Upper lobe of left lung (tissue), 6 donors: ENCODE measurements around the gene LMO1. TPM values are rescaled to one million over a fixed set of nuclear protein-coding genes. Genes with fewer than 3 reads are reported as not detected.

Source experiments
- ATAC-seq, 2 donors: fragments of 200-7000 bp; cut with Tn5 transposase; one replicate each; pipeline ENCODE4 v1.9.1; 2022; ENCODE audit warnings: mild to moderate bottlenecking in 2 of 2, moderate library complexity in 2 of 2; ENCODE audit not compliant: low FRiP score in 2 of 2
- DNase-seq, 2 donors: peaks; one replicate each; pipeline ENCODE4 v3.0.0-alpha.2; 2019 to 2020
- H3K27ac ChIP-seq, 4 donors: fragments of 200-600 bp; sonication (generic); one replicate each; pipeline ENCODE4 v1.5.1; 2016 to 2019
- H3K27me3 ChIP-seq, 4 donors: fragments of 200-600 bp; sonication (generic); one replicate each; pipeline ENCODE4 v1.5.1; 2017 to 2019
- H3K36me3 ChIP-seq, 4 donors: fragments of 200-600 bp; sonication (generic); one replicate each; pipeline ENCODE4 v1.5.1; 2016 to 2019
- H3K4me1 ChIP-seq, 4 donors: fragments of 200-600 bp; sonication (generic); one replicate each; pipeline ENCODE4 v1.5.1; 2018 to 2019
- H3K4me3 ChIP-seq, 4 donors: fragments of 200-600 bp; sonication (generic); one replicate each; pipeline ENCODE4 v1.5.1; 2017 to 2019; ENCODE audit warnings: mild to moderate bottlenecking in 2 of 4, moderate library complexity in 1 of 4
- H3K9me3 ChIP-seq, 4 donors: fragments of 200-600 bp; sonication (generic); one replicate each; pipeline ENCODE4 v1.5.1; 2018 to 2019
- EP300 ChIP-seq, 4 donors: sonication (generic); formaldehyde crosslinking; IDR thresholded peaks; one replicate each; pipeline ENCODE4 v1.5.1; 2017; ENCODE audit warnings: antibody characterized with exemption in 4 of 4, control low read depth in 2 of 4
- POLR2A ChIP-seq, 4 donors: fragments of 450-650 bp; IDR thresholded peaks; one replicate each; pipeline ENCODE4 v1.5.1; 2016 to 2017; ENCODE audit warnings: antibody characterized with exemption in 4 of 4, mild to moderate bottlenecking in 2 of 4
- POLR2AphosphoS5 ChIP-seq, 2 donors: sonication (generic); formaldehyde crosslinking; IDR thresholded peaks; one replicate each; pipeline ENCODE4 v1.5.1; 2017; ENCODE audit warnings: antibody characterized with exemption in 2 of 2
- WGBS, 2 donors: methylation state at CpG; one replicate each; pipeline ENCODE4 v1.1.5; 2017 to 2018; 5-methylcytosine and 5-hydroxymethylcytosine counted together
- total RNA-seq, 6 donors: library from RNA; depleted of rRNA in 4 of 6; stranded (reverse); fragments of >200 nt in 4 of 6; gene quantifications; one replicate each; pipeline versions ENCODE4 v1.1.0 to v1.2.1, GENCODE V29; 2016 to 2021
- TF ChIP-seq, protein P1 (sequence below), 6 experiments: fragments of 450-650 bp in 4 of 6; fragments of 200-600 bp in 2 of 6; sonication (generic) in 2 of 6; IDR thresholded peaks; one replicate each; pipeline ENCODE4 v1.5.1; 2016 to 2019; ENCODE audit warnings: antibody characterized with exemption in 6 of 6
- donor health status: DM: no; HTN: no; CAD: no; lungs with moderate emphysema.
- donor health status: DM: no; HTN: yes; CAD: no; lungs with severe emphysema.

LMO1 gene
- total RNA-seq, 6 donors from 2014 or later = 0.79 to 2.1 TPM; not detected in 4

DNA sequence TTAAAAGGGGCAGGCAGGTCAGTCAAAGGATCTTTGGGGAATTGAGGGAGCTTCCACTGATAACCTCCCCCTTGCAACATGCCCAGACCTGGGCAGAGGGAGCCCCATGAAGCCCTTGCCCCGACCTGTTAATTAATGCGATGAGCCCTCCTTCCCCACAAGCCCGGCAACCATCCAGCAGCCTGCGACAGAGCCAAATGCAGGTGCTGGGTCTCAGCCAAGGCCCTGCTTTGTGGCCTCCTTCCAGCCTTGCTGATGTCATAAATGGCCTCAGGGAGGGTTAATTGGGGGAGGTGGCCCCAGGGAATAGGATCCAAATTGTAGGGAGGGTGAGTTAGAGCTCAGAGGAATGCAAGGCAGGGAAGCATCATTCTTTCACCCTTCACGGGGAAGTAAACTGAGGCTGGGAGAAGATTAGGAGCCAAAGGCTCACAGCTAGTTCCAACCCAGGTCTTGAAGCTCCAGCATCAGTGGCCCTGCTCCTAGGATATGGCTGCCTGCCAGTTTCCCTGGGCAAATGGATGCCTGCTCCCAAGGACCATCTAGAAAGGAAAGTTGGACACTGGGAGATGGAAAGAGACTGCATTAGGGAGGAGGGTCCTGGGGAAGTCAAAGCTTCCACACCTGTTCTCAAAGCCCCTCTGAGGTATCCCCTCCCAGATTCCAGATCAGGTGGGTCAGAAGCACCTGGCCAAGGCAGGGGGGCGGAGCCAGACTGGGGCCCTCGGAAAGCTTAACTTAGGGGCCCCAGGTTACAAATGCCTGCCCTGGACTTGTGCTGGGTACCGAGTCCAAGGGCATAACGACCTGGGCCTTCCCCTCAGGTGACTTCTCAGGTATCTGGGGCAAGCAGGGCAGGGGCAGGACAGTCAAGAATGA, 34.1 kb downstream of the LMO1 start:
- 58 to 62% methylated on average over 6 to 9 of the region's 9 CpGs for WGBS, 2 donors
- H3K27ac ChIP-seq = no peak overlapping the region
- H3K9me3 ChIP-seq = no peaks in the 10 kb centered on the region
- H3K4me1 ChIP-seq = peaks cover 0 to 5% (median 0%) of the 10 kb centered on the region in 4 donors
- no peak for DNase-seq
- TF ChIP-seq POLR2A (IDR thresholded peaks at IDR 0.05) = no peak
- no peak for TF ChIP-seq POLR2AphosphoS5 (IDR thresholded peaks at IDR 0.05)
- no peak for TF ChIP-seq EP300 (IDR thresholded peaks at IDR 0.05)
- TF ChIP-seq, protein P1, sequence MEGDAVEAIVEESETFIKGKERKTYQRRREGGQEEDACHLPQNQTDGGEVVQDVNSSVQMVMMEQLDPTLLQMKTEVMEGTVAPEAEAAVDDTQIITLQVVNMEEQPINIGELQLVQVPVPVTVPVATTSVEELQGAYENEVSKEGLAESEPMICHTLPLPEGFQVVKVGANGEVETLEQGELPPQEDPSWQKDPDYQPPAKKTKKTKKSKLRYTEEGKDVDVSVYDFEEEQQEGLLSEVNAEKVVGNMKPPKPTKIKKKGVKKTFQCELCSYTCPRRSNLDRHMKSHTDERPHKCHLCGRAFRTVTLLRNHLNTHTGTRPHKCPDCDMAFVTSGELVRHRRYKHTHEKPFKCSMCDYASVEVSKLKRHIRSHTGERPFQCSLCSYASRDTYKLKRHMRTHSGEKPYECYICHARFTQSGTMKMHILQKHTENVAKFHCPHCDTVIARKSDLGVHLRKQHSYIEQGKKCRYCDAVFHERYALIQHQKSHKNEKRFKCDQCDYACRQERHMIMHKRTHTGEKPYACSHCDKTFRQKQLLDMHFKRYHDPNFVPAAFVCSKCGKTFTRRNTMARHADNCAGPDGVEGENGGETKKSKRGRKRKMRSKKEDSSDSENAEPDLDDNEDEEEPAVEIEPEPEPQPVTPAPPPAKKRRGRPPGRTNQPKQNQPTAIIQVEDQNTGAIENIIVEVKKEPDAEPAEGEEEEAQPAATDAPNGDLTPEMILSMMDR (IDR thresholded peaks at IDR 0.05) = no peak
- H3K27me3 ChIP-seq = no peaks in the 10 kb centered on the region
- H3K36me3 ChIP-seq = no peaks in the 10 kb centered on the region
- ATAC-seq = no peak
- no peak overlapping the region for H3K4me3 ChIP-seq

DNA sequence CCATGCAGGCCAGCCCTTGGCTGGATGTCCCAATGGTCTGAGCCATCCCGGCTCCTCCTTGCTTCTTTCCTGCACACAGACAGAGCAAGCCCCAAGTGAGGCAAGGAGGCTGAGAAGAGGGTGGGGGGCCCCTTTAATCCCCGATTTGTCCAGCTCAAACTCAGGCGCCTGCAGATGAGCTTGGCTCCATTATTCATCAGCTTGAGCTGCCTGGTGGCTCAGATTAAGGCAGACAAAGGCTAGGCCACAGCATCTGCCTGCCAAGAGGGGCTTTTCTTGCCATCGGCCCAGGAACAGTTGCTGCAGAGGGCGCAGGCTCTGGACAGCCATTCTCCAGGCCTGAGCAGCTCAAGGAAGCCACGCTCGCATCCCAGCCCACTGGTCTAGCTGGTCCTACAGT, 35.4 kb downstream of the LMO1 start:
- Histone ChIP-seq H3K4me3 (no peak overlapping the region), H3K27ac (no peak overlapping the region), H3K4me1 (peaks cover 0 to 5% (median 0%) of the 10 kb centered on the region in 4 donors), H3K36me3 (no peaks in the 10 kb centered on the region), H3K27me3 (no peaks in the 10 kb centered on the region), H3K9me3 (no peaks in the 10 kb centered on the region)
- WGBS, 2 donors = 78 to 98% methylated on average over 7 of the region's 7 CpGs
- TF ChIP-seq POLR2AphosphoS5 (IDR thresholded peaks at IDR 0.05) (no peak), EP300 (IDR thresholded peaks at IDR 0.05) (no peak), POLR2A (IDR thresholded peaks at IDR 0.05) (no peak)
- TF ChIP-seq, protein P1 (IDR thresholded peaks at IDR 0.05) = no peak
- ATAC-seq (no peak), DNase-seq (no peak)

DNA sequence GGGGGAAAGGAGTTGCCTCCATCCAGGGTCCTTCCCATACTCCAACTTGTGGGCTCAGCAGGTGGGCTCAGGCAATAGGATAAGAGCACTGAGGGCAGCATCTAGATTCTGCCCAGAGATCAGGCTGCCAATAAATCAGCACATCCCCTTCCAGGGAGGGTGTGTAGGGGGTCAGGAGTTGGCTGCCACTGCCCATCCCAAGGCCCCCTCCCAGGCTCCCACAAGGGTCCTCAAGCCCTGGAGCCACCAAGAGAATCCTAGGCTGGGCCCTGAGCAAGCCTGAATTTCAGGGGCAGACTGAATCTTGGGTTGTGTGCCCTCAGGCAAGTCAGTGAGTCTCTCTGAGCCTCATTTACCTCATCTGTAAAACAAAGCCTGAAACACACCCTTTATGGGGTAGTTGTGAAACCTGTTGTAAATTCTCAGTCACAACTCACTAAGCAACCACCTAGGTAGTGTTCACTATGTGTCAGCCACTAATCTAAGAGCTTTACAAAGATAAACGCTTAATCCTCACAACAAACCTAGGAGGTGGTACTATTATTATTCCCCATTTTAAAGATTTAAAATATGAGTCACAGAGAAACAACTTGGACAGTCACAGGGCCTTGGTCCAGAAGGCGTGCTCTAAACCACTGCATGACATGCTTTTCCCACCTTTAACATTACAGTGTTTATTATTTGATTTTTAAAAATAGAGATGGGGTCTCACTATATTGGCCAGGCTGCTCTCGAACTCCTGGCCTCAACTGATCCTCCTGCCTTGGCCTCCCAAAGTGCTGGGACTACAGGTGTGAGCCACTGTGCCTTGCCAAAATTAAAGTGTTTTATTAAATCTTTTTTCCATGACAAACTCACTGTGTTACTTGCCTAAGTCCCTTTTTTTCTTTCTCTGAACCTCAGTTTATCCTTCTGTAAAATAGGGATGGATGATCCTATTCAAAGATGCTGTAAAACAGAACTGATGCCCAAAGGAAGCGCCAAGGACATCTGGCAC, 36.2 kb downstream of the LMO1 start:
- no peak overlapping the region for H3K27ac ChIP-seq
- no peak for TF ChIP-seq POLR2AphosphoS5 (IDR thresholded peaks at IDR 0.05)
- no peak for TF ChIP-seq EP300 (IDR thresholded peaks at IDR 0.05)
- TF ChIP-seq POLR2A (IDR thresholded peaks at IDR 0.05) = no peak
- TF ChIP-seq, protein P1 (IDR thresholded peaks at IDR 0.05) = no peak
- ATAC-seq = no peak
- H3K4me1 ChIP-seq = peaks cover 0 to 5% (median 0%) of the 10 kb centered on the region in 4 donors
- no peaks in the 10 kb centered on the region for H3K27me3 ChIP-seq
- WGBS, 2 donors = 91% methylated on average over 4 of the region's 4 CpGs
- H3K36me3 ChIP-seq = no peaks in the 10 kb centered on the region
- no peaks in the 10 kb centered on the region for H3K9me3 ChIP-seq
- no peak for DNase-seq
- H3K4me3 ChIP-seq = no peak overlapping the region

DNA sequence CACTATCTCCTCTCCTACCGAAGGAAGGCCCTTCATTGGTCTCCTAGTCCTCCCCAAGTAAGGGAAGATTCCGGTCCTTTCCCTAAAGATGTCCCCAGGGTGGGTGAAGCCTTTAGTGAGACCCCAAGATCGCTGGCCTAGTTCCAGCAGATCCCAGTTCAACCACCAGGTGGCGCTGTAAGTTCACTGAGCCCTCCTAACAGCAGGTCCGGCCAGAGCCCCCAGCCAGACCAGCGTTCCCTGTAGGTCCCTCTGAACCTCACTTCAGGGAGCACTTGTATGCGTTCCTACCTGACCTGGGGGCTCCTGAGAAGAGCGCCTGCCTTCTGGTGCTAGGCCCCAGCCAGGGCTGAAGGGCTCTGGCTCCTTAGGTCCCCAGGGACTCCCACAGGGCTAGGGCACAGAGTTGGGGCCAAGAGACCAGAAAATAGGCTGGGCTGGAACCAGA, 38.1 kb downstream of the LMO1 start:
- ATAC-seq (peak in 1 of 2 donors; percentile 67), DNase-seq (peak in 1 of 2 donors; percentile 67)
- H3K27me3 ChIP-seq = no peaks in the 10 kb centered on the region
- no peak overlapping the region for H3K4me3 ChIP-seq
- 8 to 12% methylated on average over 4 to 8 of the region's 8 CpGs for WGBS, 2 donors
- H3K27ac ChIP-seq = no peak overlapping the region
- H3K9me3 ChIP-seq = no peaks in the 10 kb centered on the region
- no peak for TF ChIP-seq POLR2AphosphoS5 (IDR thresholded peaks at IDR 0.05)
- TF ChIP-seq, protein P1 (IDR thresholded peaks at IDR 0.05) = peak; percentile 72 to 90 (median 84)
- H3K36me3 ChIP-seq = no peaks in the 10 kb centered on the region
- peaks cover 0 to 5% (median 0%) of the 10 kb centered on the region in 4 donors for H3K4me1 ChIP-seq
